Measurements from ENCODE around the gene MAN1B1. TPM values are rescaled to one million over a fixed set of nuclear protein-coding genes. Genes with fewer than 3 reads are reported as not detected.

The MAN1B1 gene
- total and polyA plus RNA-seq, 4 donors = 19.9 to 31.8 (median 26.5) TPM

DNA sequence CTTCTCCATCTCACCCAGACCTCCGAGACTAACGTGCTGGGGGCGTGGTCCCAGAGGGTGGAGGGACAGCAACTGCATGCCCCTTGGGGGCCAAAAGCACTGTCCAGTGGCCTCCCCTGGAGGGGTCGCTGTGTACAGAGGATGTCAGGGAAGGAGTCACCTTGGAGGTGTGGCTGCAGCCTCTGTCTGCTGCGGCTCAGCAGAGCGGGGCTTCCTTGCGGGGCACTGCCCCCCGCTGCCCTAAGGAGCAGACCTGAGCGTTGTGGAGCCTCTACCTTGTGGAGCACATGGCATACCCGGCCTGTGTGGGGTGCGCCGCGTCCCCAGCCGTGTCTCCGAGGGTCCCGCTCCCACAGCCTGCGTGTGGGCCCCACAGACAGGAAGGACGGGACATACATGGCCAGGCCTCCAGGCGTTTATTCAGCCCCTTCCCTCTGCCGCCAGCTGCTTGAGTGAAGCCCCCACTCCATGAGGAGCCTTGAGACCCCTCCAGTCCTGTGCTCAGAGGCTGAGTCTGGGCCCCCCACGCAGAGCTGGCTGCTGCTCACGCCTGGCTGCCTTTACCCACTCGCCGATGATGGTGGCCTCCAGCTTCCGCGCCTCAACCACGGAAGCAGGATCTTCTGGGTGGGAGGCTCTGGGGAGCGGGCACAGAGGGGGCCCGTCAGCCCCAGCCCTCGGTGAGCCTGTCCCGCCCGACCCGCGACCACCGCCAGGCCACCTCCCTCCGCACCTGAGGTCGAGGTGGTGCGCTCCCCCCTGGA, 23.5 kb downstream of the MAN1B1 start:
- TF ChIP-seq JUND (IDR thresholded peaks at IDR 0.05) (no peak), SP1 (IDR thresholded peaks at IDR 0.05) (no peak)
- TF ChIP-seq, protein P1, sequence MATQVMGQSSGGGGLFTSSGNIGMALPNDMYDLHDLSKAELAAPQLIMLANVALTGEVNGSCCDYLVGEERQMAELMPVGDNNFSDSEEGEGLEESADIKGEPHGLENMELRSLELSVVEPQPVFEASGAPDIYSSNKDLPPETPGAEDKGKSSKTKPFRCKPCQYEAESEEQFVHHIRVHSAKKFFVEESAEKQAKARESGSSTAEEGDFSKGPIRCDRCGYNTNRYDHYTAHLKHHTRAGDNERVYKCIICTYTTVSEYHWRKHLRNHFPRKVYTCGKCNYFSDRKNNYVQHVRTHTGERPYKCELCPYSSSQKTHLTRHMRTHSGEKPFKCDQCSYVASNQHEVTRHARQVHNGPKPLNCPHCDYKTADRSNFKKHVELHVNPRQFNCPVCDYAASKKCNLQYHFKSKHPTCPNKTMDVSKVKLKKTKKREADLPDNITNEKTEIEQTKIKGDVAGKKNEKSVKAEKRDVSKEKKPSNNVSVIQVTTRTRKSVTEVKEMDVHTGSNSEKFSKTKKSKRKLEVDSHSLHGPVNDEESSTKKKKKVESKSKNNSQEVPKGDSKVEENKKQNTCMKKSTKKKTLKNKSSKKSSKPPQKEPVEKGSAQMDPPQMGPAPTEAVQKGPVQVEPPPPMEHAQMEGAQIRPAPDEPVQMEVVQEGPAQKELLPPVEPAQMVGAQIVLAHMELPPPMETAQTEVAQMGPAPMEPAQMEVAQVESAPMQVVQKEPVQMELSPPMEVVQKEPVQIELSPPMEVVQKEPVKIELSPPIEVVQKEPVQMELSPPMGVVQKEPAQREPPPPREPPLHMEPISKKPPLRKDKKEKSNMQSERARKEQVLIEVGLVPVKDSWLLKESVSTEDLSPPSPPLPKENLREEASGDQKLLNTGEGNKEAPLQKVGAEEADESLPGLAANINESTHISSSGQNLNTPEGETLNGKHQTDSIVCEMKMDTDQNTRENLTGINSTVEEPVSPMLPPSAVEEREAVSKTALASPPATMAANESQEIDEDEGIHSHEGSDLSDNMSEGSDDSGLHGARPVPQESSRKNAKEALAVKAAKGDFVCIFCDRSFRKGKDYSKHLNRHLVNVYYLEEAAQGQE (IDR thresholded peaks at IDR 0.05) = no peak
- H3K9me3 ChIP-seq (ENCODE audit: control insufficient read depth in 4 of 4, low read length in 3 of 4) = no peaks in the 10 kb centered on the region
- no peak overlapping the region for H3K4me3 ChIP-seq (ENCODE audit: low read depth in 1 of 3, low read length in 3 of 3)
- H3K4me1 ChIP-seq (ENCODE audit: control insufficient read depth in 4 of 4, insufficient read depth in 4 of 4, low read length in 3 of 4) = peaks cover 4 to 7% (median 5%) of the 10 kb centered on the region in 4 donors
- 93% methylated on average over 38 of the region's 38 CpGs for WGBS
- H3K36me3 ChIP-seq (ENCODE audit: control insufficient read depth in 4 of 4, insufficient read depth in 3 of 4, low read depth in 1 of 4, low read length in 3 of 4) = peaks cover 6 to 26% (median 12%) of the 10 kb centered on the region in 4 donors
- no peak overlapping the region for H3K27ac ChIP-seq (ENCODE audit: low read depth in 1 of 2, low read length in 2 of 2)
- no peaks in the 10 kb centered on the region for H3K27me3 ChIP-seq (ENCODE audit: control insufficient read depth in 4 of 4, insufficient read depth in 4 of 4, low read length in 3 of 4)
- no peak for DNase-seq (ENCODE audit: low spot score)
- no peak overlapping the region for H3K9ac ChIP-seq (ENCODE audit: low read depth in 1 of 2, low read length in 2 of 2)

DNA sequence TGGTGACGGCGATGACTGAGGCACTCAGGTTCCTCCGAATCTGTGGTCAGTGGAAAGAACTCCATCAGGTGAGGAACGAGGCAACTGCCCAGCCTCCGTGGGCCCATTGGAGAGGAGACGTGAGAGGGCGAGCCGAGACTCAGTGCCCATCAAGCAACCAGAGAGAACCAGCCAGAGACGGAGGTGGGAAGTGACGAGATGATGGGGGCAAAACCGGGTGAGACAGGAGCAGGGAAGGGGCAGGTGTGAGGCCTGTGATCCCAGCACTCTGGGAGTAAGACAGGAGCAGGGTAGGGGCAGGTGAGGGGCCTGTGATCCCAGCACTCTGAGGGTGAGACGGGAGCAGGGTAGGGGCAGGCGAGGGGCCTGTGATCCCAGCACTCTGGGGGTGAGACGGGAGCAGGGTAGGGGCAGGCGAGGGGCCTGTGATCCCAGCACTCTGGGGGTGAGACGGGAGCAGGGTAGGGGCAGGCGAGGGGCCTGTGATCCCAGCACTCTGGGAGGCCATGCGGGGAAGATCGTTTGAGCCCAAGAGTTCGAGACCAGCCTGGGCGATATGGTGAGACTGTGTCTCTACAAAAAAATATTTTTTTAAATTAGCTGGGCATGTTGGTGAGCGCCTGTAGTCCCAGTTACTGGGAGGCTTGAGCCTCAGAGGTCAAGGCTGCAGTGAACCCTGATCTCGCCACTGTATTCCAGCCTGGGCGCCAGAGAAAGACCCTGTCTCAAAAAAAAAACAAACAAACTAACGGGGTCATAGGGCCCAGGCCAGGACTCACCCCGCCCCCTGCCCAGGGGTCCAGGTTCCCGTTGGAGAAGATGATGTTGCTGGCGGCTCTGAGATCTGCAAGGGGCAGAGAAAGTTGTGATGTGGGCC, 24.4 kb downstream of the MAN1B1 start:
- Histone ChIP-seq H3K27me3 (ENCODE audit: control insufficient read depth in 4 of 4, insufficient read depth in 4 of 4, low read length in 3 of 4) (no peaks in the 10 kb centered on the region), H3K36me3 (ENCODE audit: control insufficient read depth in 4 of 4, insufficient read depth in 3 of 4, low read depth in 1 of 4, low read length in 3 of 4) (peaks cover 3 to 19% (median 6%) of the 10 kb centered on the region in 4 donors), H3K27ac (ENCODE audit: low read depth in 1 of 2, low read length in 2 of 2) (no peak overlapping the region), H3K9ac (ENCODE audit: low read depth in 1 of 2, low read length in 2 of 2) (no peak overlapping the region), H3K9me3 (ENCODE audit: control insufficient read depth in 4 of 4, low read length in 3 of 4) (no peaks in the 10 kb centered on the region), H3K4me1 (ENCODE audit: control insufficient read depth in 4 of 4, insufficient read depth in 4 of 4, low read length in 3 of 4) (peaks cover 4 to 7% (median 5%) of the 10 kb centered on the region in 4 donors), H3K4me3 (ENCODE audit: low read depth in 1 of 3, low read length in 3 of 3) (no peak overlapping the region)
- WGBS = 90% methylated on average over 28 of the region's 28 CpGs
- TF ChIP-seq HNF4A (conservative IDR thresholded peaks at IDR 0.05) (no peak), GABPA (IDR thresholded peaks at IDR 0.05 in 1 of 2, conservative IDR thresholded peaks at IDR 0.05 in 1 of 2) (no peak), RXRA (IDR thresholded peaks at IDR 0.05) (no peak), EGR1 (IDR thresholded peaks at IDR 0.05; ENCODE audit: low read depth in 2 of 2) (no peak), NR2F2 (IDR thresholded peaks at IDR 0.05) (no peak), SP1 (IDR thresholded peaks at IDR 0.05) (no peak), HNF4G (IDR thresholded peaks at IDR 0.05) (no peak), RAD21 (IDR thresholded peaks at IDR 0.05) (no peak), TAF1 (conservative IDR thresholded peaks at IDR 0.05) (no peak), JUND (IDR thresholded peaks at IDR 0.05) (no peak)
- TF ChIP-seq, protein P2, sequence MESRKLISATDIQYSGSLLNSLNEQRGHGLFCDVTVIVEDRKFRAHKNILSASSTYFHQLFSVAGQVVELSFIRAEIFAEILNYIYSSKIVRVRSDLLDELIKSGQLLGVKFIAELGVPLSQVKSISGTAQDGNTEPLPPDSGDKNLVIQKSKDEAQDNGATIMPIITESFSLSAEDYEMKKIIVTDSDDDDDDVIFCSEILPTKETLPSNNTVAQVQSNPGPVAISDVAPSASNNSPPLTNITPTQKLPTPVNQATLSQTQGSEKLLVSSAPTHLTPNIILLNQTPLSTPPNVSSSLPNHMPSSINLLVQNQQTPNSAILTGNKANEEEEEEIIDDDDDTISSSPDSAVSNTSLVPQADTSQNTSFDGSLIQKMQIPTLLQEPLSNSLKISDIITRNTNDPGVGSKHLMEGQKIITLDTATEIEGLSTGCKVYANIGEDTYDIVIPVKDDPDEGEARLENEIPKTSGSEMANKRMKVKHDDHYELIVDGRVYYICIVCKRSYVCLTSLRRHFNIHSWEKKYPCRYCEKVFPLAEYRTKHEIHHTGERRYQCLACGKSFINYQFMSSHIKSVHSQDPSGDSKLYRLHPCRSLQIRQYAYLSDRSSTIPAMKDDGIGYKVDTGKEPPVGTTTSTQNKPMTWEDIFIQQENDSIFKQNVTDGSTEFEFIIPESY (IDR thresholded peaks at IDR 0.05) = no peak
- TF ChIP-seq, protein P3, sequence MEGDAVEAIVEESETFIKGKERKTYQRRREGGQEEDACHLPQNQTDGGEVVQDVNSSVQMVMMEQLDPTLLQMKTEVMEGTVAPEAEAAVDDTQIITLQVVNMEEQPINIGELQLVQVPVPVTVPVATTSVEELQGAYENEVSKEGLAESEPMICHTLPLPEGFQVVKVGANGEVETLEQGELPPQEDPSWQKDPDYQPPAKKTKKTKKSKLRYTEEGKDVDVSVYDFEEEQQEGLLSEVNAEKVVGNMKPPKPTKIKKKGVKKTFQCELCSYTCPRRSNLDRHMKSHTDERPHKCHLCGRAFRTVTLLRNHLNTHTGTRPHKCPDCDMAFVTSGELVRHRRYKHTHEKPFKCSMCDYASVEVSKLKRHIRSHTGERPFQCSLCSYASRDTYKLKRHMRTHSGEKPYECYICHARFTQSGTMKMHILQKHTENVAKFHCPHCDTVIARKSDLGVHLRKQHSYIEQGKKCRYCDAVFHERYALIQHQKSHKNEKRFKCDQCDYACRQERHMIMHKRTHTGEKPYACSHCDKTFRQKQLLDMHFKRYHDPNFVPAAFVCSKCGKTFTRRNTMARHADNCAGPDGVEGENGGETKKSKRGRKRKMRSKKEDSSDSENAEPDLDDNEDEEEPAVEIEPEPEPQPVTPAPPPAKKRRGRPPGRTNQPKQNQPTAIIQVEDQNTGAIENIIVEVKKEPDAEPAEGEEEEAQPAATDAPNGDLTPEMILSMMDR (IDR thresholded peaks at IDR 0.05; ENCODE audit: low read depth, low read length, missing input control) = no peak
- no peak for DNase-seq (ENCODE audit: low spot score)
